ENCODE measurements around the gene CRELD2. TPM values are rescaled to one million over a fixed set of nuclear protein-coding genes. Genes with fewer than 3 reads are reported as not detected.

Gene CRELD2
- polyA plus RNA-seq, 1 donor from 2014 or later: 83.2 TPM

GRCh38 chr22:49958366-49958921, 40.0 kb downstream of the CRELD2 start:
- Histone ChIP-seq H3K4me2 (ENCODE audit: low read length) (no peak overlapping the region), H3F3A (ENCODE audit: insufficient read depth, low read length, poor library complexity, severe bottlenecking) (no peaks in the 10 kb centered on the region), H3K4me3 (ENCODE audit: low read length) (no peak overlapping the region), H3K36me3 (ENCODE audit: insufficient read depth, low read length) (no peaks in the 10 kb centered on the region), H3K9me3 (ENCODE audit: low read length) (no peaks in the 10 kb centered on the region), H3K27me3 (ENCODE audit: insufficient read depth, low read depth, low read length) (no peaks in the 10 kb centered on the region), H2AFZ (ENCODE audit: low read depth, low read length) (no peak overlapping the region), H4K20me1 (ENCODE audit: insufficient read depth) (no peaks in the 10 kb centered on the region), H3K9ac (ENCODE audit: low read length) (no peak overlapping the region), H3K79me2 (replicated peaks; ENCODE audit: insufficient read depth, low read length) (no peaks in the 10 kb centered on the region), H3K9me2 (ENCODE audit: insufficient read depth, low read length) (no peaks in the 10 kb centered on the region), H3K27ac (ENCODE audit: low read length) (no peak overlapping the region)
- no peak for TF ChIP-seq EZH2 (IDR thresholded peaks at IDR 0.05; ENCODE audit: borderline replicate concordance, insufficient read depth, low read length, poor library complexity, severe bottlenecking)
- TF ChIP-seq, protein P1, sequence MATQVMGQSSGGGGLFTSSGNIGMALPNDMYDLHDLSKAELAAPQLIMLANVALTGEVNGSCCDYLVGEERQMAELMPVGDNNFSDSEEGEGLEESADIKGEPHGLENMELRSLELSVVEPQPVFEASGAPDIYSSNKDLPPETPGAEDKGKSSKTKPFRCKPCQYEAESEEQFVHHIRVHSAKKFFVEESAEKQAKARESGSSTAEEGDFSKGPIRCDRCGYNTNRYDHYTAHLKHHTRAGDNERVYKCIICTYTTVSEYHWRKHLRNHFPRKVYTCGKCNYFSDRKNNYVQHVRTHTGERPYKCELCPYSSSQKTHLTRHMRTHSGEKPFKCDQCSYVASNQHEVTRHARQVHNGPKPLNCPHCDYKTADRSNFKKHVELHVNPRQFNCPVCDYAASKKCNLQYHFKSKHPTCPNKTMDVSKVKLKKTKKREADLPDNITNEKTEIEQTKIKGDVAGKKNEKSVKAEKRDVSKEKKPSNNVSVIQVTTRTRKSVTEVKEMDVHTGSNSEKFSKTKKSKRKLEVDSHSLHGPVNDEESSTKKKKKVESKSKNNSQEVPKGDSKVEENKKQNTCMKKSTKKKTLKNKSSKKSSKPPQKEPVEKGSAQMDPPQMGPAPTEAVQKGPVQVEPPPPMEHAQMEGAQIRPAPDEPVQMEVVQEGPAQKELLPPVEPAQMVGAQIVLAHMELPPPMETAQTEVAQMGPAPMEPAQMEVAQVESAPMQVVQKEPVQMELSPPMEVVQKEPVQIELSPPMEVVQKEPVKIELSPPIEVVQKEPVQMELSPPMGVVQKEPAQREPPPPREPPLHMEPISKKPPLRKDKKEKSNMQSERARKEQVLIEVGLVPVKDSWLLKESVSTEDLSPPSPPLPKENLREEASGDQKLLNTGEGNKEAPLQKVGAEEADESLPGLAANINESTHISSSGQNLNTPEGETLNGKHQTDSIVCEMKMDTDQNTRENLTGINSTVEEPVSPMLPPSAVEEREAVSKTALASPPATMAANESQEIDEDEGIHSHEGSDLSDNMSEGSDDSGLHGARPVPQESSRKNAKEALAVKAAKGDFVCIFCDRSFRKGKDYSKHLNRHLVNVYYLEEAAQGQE (IDR thresholded peaks at IDR 0.05; ENCODE audit: borderline replicate concordance): no peak
- TF ChIP-seq EP300 (conservative IDR thresholded peaks at IDR 0.05; ENCODE audit: poor library complexity, severe bottlenecking): no peak
- TF ChIP-seq MXI1 (conservative IDR thresholded peaks at IDR 0.05; ENCODE audit: poor library complexity, severe bottlenecking): no peak
- no peak for TF ChIP-seq TAF1 (IDR thresholded peaks at IDR 0.05; ENCODE audit: low read depth)
- TF ChIP-seq SMC3 (conservative IDR thresholded peaks at IDR 0.05; ENCODE audit: poor library complexity): no peak
- no peak for TF ChIP-seq POLR2AphosphoS5 (IDR thresholded peaks at IDR 0.05)
- TF ChIP-seq CTCF (IDR thresholded peaks at IDR 0.05; ENCODE audit: poor library complexity, severe bottlenecking): no peak
- no peak for TF ChIP-seq RAD21 (conservative IDR thresholded peaks at IDR 0.05)

DNA sequence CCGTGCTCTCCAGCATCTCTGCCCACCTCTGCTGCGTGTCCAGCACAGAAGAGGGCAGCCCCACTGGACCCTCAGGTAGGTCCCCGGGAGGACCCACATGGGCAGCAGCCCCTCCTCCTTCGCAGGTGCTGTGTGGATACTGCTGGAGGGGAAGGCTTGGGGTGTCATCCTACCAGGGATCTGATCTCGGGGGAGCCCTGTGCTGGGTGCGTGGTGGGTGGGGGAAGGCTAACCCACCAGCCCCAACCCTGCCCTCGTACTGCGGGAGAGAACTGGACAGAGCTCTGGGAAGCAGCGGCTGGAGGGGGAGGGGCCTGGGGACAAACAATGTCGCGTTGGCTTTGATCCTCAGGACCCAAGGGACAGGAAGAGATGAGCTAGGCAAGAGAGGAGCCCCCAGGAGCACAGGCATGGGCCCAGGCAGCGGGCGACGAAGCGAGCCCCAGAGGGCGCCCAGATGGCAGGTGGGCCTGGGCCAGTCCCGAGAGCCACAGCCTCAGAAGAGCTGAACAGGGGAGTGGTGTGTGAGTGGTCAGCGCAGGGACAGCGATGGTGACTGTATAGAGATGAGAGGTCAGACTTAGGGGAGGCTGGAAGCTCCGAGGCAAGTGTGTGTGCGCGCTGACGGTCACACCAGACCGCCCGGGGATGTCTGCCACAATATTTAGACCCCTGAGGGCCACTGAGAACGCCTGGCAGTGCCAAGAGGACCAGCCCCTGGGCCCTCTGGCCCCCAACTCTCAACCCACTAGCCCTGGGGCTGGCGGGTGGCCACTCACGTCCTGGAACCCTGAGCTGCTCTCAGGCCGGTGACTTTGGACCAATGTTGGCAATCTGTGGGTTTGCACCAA, 40.7 kb downstream of the CRELD2 start:
- H3K4me2 ChIP-seq (ENCODE audit: low read length): no peak overlapping the region
- no peaks in the 10 kb centered on the region for H3K9me2 ChIP-seq (ENCODE audit: insufficient read depth, low read length)
- H4K20me1 ChIP-seq (ENCODE audit: insufficient read depth): no peaks in the 10 kb centered on the region
- no peaks in the 10 kb centered on the region for H3F3A ChIP-seq (ENCODE audit: insufficient read depth, low read length, poor library complexity, severe bottlenecking)
- TF ChIP-seq MXI1 (conservative IDR thresholded peaks at IDR 0.05; ENCODE audit: poor library complexity, severe bottlenecking) (no peak), EZH2 (IDR thresholded peaks at IDR 0.05; ENCODE audit: borderline replicate concordance, insufficient read depth, low read length, poor library complexity, severe bottlenecking) (no peak), SMC3 (conservative IDR thresholded peaks at IDR 0.05; ENCODE audit: poor library complexity) (no peak), CTCF (IDR thresholded peaks at IDR 0.05; ENCODE audit: poor library complexity, severe bottlenecking) (no peak), POLR2AphosphoS5 (IDR thresholded peaks at IDR 0.05) (no peak), EP300 (conservative IDR thresholded peaks at IDR 0.05; ENCODE audit: poor library complexity, severe bottlenecking) (no peak), RAD21 (conservative IDR thresholded peaks at IDR 0.05) (no peak), TAF1 (IDR thresholded peaks at IDR 0.05; ENCODE audit: low read depth) (no peak)
- TF ChIP-seq, protein P1 (IDR thresholded peaks at IDR 0.05; ENCODE audit: borderline replicate concordance): no peak
- no peak overlapping the region for H2AFZ ChIP-seq (ENCODE audit: low read depth, low read length)
- no peaks in the 10 kb centered on the region for H3K9me3 ChIP-seq (ENCODE audit: low read length)
- peak overlapping the region; percentile 84 for H3K4me3 ChIP-seq (ENCODE audit: low read length)
- no peak overlapping the region for H3K9ac ChIP-seq (ENCODE audit: low read length)
- no peak overlapping the region for H3K27ac ChIP-seq (ENCODE audit: low read length)
- H3K27me3 ChIP-seq (ENCODE audit: insufficient read depth, low read depth, low read length): no peaks in the 10 kb centered on the region
- no peaks in the 10 kb centered on the region for H3K36me3 ChIP-seq (ENCODE audit: insufficient read depth, low read length)
- no peaks in the 10 kb centered on the region for H3K79me2 ChIP-seq (replicated peaks; ENCODE audit: insufficient read depth, low read length)

All from neural cell (in vitro differentiated cells).